Measurements from ENCODE around the gene APOLD1. TPM values are rescaled to one million over a fixed set of nuclear protein-coding genes. Genes with fewer than 3 reads are reported as not detected.

APOLD1 gene
- total and polyA plus RNA-seq, 2 of the 8 experiments (the other 6 are each of a cell fraction or from before 2014, with no cell fraction given), result 0.12 to 0.71 TPM

- TF ChIP-seq TEAD4 (IDR thresholded peaks at IDR 0.05; ENCODE audit: low read depth, low read length), result no peak
Observed at GRCh38 chr12:12804432-12804886, 19.0 kb downstream of the APOLD1 start (continued).

Data from H1 (cell line).